Measurements from ENCODE around the gene PDCD1.
A peak's percentile ranks its signal among the peaks of the same experiment; 100 is the strongest.
"Not testable (repeated sequence)": the region's sequence is repeated elsewhere in the genome, so short reads cannot be mapped to it uniquely, and the experiment has no call there.

Gene PDCD1

DNA sequence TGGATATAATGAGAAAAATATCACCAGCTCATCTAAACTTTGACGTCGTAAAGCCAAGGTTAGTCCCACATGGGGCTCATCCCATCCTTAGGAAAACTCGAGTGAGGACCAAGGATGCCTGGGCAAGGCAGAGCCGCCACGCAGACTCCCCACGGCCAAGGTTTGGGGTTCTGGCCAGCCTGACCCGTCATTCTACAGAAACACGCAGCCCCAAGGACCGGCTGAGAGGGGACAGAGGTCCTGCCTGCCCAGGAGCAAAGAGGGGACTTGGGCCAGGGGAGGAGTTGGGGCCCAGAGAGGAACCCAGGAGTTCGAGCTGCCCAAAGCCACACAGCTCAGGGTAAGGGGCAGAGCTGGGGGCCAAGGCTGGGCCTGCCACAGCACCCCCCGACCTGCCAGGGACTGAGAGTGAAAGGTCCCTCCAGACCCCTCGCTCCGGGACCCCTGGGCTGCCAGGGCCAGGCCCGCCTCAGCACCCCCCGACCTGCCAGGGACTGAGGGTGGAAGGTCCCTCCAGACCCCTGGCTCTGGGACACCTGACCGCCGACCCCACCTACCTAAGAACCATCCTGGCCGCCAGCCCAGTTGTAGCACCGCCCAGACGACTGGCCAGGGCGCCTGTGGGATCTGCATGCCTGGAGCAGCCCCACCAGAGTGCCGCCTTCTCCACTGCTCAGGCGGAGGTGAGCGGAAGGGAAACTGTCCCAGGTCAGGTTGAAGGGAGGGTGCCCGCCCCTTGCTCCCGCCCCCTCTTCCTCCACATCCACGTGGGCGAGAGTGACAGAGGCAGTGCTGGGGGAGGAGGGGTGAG is at the start of gene PDCD1:
Gene PDCD1, minus strand, starts transcription at position 689 of the 811 bp plus-strand sequence. Its CDS starts 56 bp downstream, at position 633.
- DNase-seq = peak; percentile 77

GRCh38 chr2:241907831-241908230 is 49.1 kb upstream of the PDCD1 start:
- DNase-seq = not testable (repeated sequence)

DNA sequence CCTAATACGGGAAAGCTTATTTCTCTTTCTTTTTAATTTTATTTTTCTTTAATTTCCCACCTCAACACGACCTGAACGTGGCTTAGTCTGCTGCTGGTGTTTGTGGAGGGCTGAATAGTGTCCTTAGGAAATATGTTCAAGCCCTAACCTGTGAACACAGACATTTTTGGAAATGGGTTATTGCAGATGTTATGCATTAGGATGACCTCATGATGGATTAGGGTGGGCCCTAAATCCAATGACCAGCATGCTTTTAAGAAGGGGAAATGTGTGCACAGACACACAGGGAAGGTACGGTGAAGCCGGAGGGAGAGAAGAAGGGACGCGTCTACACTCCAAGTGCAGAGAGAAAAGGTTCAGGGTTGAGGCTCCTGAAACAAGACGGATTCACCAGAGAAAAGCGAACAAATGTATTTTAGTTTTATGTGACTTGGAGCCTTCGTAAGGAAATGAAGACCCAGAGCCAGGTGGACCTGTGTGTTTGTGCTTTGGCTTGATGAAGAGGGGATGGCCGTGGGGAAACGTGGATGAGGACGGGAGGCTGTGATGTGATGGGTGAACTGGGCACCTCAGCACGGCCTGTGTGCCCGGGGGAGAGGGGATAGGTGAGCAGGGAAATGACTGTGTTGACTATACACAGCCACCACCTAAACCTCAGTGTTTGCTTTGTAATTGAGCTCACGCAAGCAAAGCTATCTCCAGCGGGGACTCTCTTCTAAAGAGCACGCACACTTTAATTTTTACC is 48.3 kb upstream of the PDCD1 start:
- no peak for DNase-seq

GRCh38 chr2:241906378-241906770 is 47.7 kb upstream of the PDCD1 start:
- not testable (repeated sequence) for DNase-seq

DNA sequence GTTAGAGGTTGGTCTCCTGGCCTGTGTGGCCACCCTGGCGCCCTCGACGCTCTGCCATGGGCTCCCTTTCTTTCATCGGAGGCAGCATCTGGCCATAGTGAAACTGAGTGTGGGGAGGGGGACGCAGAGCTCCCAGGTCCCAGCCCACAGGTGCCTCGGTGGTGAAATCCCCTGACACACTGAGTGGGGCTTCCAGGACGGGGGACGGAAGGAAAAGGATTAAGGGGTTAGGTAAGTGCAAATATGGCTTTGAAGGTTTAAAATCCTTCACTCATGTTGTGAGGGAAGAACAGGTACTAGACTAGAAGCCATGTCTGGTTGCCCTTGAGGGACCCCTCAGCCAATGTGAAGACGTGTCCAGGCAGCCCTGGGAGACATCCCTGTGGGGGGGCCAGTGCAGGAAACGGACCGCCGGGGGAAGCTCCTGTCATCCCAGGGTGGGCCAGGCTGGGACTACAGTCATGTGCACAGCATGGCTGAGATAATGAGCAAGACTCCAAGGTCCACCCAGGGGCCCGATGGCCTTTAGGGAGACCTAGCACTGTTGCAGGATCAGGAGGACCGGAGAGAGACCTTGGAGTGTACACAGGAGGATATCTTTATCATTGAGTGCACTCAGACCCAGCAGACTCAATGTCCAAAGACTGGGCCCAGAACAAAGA is 47.2 kb upstream of the PDCD1 start:
- no peak for DNase-seq

- no peak for DNase-seq
These were observed 46.4 kb upstream of the PDCD1 start for GRCh38 chr2:241904791-241905710.

DNA sequence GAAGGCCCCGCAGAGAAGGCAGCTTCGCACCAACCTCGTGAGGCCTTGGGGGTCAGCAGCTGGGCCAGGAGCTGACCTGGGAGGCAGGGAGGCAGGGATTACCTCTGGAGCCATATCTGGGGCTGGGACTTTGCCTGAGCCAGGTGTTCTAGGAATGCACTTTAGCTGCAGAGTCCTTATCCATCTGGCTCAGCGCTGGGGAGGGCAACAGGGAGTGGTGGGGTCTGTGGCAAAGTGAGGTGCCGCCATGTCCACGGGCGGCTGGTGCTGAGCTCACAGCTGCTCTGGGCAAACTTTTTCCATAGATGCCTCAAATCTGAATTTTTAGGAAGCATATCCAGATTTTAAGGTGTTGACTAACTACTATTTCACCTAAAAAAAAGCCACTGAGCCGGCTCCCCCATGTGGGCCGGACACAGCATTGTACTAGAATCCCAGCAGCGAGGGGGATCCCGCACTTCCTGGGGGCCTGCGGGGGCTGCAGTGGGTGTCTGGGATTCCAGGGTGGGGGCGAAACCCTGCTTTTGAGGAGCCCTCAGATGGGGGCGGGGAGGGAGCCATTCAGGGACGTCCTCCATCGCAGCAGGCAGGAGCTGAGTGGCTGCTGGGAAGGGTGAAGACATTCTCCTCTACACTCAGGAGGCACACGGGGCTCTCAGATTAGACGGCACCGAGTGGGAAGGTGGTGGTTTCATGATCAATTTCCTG is 45.5 kb upstream of the PDCD1 start:
- DNase-seq = no peak

GRCh38 chr2:241903121-241904010 is 44.7 kb upstream of the PDCD1 start:
- DNase-seq = no peak

DNA sequence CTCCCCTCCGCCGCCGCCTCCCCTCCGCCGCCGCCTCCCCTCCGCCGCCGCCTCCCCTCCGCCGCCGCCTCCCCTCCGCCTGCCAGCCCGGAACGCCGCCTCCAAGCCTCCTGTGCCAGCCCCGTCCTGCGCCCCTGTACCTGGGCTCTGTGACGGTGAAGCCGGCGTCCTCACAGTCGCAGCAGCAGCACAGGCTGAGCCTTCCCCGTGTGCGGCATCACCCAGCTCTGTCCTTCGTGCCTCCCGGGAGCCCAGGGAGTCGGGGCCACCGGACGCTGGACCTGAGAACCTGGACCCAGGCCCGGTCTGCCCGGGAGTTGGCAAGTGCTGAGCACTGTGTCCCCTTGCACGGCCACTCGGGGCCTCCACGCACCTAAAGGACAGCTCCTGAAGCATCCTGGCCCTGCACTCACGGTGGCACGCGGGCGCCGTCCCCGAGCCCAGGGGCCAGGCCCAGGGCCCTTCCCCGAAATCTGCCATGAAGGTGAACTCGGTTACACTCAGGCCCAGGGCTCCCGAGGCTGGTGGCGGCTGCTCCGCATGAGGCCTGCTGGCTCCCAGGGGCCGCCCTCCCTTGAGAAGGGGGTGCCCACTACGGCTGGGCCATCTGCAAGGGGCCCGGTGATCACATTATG is 43.8 kb upstream of the PDCD1 start:
- no peak for DNase-seq

DNA sequence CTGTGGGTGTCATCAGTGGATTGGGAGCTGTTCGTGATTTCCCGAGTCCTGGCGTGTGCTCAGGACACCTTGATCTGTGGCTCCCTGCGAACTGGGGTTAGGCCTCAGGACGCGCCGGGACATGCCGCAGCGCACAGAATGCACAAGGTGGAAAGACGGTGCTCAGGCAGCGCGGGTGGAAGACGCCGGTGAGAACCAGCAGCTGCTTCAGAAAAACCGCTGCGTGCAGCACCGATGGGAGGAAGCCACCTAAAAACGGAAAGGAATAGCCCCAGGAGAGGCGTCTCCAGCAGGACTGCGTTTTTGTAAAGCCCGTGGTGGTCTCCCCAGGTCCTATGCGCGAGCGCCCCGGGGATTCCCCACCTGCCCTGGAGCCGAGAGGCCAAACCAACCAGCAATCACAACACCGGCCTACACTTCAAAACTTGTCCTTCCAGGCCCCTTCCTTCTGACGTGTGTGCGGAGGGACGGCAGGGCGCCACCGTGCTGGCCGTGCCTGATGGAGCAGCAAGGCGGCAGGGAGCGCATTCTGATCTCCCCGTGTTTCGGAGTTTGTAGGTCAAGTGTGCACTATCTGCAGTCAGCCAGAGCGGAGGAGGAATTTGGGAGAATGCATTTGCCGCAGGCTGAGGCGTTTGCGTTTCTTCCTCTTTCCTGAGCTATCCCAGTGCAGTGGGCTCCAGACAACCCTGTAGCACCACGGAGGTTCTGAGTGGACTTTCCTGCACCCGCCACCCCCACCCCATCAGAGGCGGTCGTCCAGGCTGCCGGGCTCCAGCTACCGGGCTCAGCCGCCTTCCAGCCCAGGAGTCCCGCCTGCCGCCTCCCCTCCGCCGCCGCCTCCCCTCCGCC is 43.0 kb upstream of the PDCD1 start:
- DNase-seq = no peak

- DNase-seq = no peak
These were observed 42.3 kb upstream of the PDCD1 start for GRCh38 chr2:241901018-241901380.

DNA sequence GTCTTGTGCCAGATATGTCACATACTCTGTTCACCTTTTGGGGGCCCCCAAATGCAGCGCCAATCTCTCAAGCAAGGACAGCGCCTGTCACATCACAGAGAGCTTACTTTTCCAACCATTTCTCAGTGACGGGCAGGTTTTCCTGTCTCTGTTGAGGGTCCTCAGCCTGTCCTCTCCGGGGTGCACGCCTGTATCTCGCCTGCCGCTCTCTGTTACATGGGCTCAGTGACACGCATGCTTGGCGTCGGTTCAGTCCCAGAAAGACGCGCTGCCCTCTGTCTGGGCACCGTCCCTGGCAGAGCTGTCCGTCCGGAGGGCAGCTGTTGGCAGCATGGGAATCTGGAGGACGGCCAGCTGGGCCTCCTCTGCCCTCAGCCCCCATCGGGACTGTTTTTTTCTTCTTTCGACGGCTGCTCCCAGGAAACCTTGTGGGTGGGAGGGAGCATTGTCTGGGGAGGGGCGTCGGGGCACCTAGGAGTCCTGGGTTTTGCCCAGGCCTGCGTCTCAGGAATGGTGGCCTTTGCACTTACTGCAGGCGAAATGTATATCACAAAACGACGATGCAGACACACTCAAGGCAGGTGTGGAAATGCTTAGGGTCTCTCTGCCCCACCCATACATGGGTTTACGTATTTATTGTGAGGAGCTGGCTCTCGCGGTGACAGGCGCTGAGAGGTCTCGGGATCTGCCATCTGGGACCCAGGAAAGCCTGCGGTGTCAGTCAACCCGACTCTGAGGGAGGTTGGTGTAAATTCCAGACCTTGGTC is 41.7 kb upstream of the PDCD1 start:
- DNase-seq = no peak

- no peak for DNase-seq
These were observed 40.0 kb upstream of the PDCD1 start for GRCh38 chr2:241898463-241899270.

DNA sequence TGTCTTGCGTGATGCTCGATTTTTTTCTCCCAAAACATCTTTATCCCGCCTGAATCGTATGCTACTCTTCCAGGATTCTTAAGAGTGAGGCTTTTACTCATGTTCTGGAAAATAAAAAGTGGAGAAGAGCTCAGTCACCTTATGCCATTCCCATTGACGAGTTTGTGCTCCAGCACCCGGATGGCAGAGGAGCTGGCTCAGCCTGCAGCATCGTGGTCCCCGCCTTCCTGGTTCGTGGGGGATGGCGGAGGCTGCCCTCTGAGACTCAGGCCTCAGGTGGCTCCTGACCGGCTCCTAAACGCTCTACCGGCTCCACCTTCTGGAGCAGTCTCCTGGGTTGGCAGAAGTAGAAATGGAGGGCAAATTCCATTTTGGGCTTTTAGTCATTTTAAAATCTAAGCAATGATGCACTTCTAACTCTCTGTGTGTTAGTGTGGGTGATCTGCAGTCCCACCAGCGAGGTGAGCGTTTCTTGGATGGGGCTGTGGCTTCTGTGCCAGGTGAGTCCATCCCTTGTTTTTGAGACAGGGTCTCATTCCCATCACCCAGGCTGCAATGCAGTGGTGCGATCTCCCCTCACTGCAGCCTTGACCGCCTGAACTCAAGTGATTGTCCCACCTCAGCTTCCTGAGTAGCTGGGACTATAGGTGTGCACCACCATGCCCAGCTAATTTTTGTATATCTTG is 38.7 kb upstream of the PDCD1 start:
- DNase-seq = no peak

GRCh38 chr2:241896746-241897201 is 38.1 kb upstream of the PDCD1 start:
- DNase-seq = no peak

- DNase-seq = no peak
These were observed 37.3 kb upstream of the PDCD1 start for GRCh38 chr2:241895712-241896641.

Measured in stimulated activated CD4-positive, alpha-beta T cell treated with anti-CD3 and anti-CD28 coated beads, Interleukin-1b, Interleukin-23, amount 100 ng/mL, for 48 hours (primary cell).